Uterus (tissue), 2 donors: Measurements from ENCODE around the gene CUL3.

ENCODE experiments used
- POLR2A ChIP-seq, 2 donors: fragments of 450-650 bp; IDR thresholded peaks; one replicate each; pipeline ENCODE4 v1.6.1; 2016; ENCODE audit warnings: antibody characterized with exemption in 2 of 2, mild to moderate bottlenecking in 1 of 2, moderate library complexity in 1 of 2
- TF ChIP-seq, protein P1 (sequence below), 4 experiments: fragments of 200-600 bp in 2 of 4; fragments of 450-650 bp in 2 of 4; sonication (generic) in 2 of 4; IDR thresholded peaks; one replicate each; pipeline ENCODE4 v1.5.1; 2016 to 2019; ENCODE audit warnings: antibody characterized with exemption in 4 of 4, mild to moderate bottlenecking in 2 of 4, moderate library complexity in 1 of 4

DNA sequence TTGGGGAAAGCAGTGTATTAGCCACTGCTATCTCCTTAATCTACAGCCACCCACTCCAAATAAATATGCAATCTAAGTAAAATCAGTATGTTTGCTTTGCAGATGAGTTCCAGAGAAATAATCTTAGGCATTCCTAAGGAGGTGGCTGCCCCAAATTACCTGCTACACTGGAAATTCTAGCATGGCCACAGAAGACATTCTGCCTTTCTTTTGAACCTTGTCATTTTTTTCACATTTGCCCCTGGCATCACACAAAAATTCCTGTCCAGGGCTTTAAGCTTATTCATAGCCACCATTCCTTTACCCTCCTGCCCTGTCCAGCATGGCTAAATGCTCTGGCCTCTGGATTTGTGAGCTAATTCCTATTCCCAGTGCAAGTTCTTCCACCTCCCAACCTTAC, 146.4 kb downstream of the CUL3 start:
- TF ChIP-seq, protein P1, sequence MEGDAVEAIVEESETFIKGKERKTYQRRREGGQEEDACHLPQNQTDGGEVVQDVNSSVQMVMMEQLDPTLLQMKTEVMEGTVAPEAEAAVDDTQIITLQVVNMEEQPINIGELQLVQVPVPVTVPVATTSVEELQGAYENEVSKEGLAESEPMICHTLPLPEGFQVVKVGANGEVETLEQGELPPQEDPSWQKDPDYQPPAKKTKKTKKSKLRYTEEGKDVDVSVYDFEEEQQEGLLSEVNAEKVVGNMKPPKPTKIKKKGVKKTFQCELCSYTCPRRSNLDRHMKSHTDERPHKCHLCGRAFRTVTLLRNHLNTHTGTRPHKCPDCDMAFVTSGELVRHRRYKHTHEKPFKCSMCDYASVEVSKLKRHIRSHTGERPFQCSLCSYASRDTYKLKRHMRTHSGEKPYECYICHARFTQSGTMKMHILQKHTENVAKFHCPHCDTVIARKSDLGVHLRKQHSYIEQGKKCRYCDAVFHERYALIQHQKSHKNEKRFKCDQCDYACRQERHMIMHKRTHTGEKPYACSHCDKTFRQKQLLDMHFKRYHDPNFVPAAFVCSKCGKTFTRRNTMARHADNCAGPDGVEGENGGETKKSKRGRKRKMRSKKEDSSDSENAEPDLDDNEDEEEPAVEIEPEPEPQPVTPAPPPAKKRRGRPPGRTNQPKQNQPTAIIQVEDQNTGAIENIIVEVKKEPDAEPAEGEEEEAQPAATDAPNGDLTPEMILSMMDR (IDR thresholded peaks at IDR 0.05), result no peak
- no peak for TF ChIP-seq POLR2A (IDR thresholded peaks at IDR 0.05)
